T-helper 2 cell (primary cell): ENCODE data around the gene ZBED6.
"Not testable (repeated sequence)": the region's sequence is repeated elsewhere in the genome, so short reads cannot be mapped to it uniquely, and the experiment has no call there.

ENCODE experiments used
- DNase-seq, 5 experiments: peaks; one replicate each; pipeline versions ENCODE4 v3.0.0 to v3.0.0-alpha.2; 2012 to 2022

ZBED6 gene

DNA sequence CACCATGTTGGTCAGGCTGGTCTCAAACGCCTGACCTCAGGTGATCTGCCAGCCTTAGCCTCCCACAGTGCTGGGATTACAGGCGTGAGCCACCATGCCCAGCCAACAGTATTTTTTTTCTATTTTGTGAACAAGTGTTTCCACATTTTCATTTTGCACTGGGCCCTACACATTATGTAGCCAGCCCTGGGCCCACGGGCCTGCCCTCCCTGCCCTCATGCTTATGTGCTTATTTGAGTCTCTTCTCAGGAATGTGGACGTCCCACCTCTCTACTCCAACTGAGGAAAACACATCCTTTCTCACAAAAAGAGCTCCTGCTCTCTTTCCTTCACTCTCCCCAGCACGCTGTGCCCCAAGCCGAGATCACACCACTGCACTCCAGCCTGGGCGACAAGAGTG lies 13.5 kb upstream of the ZBED6 start:
- no peak for DNase-seq

DNA sequence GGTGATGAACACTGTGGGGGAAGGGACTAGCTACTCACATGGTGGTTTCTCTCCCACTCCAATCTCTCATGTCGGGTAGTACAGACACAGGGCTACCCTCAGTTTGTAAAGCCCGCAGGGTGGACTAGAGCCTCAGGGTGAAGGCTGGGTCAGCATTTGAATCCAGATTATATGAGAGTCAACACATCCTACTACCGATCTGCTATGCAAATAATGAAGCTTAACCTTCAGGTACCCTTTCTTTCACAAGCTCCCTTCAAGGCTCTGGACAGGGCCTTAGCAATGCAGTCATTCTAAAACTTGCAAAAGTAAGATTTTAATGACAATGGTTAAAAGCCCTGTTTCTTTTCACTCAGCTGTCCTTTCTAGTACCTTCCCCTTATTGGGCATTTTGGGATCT lies 5.5 kb upstream of the ZBED6 start:
- DNase-seq, result no peak

DNA sequence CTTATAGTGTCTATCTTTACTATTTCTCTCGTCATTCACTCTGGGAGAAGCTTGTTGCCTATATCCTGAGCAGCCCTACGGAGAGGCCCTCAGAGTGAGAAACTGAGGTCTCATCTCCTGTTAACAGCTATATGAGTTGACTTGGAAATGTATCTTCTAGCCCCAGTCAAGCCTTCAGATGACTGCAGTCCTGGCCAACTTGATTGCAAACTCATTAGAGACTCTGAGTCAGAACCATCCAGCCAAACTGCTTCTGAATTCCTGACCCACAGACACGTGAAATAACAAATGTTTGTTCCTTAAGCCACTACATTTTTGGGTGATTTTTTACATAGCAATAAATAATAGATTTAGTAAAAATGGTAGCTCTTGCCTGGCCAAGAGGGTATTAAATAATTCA lies 3.9 kb upstream of the ZBED6 start:
- DNase-seq, result no peak

DNA sequence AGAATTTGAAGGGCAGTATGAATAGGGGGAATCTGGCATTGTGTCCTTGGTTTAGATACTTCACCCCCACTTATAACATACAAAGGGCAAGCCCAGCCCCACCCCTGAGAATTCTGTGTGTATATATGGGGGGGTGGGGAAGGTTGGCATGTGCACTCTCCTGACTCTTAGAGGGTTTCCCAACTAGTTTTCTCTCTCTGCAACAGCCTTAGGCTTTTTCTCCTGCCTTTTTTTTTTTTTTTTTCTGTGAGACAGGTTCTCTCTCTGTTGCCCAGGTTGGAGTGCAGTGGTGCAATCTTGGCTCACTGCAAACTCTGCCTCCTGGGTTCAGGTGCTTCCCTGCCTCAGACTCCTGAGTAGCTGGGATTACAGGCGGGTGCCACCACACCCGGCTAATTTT lies 2.9 kb upstream of the ZBED6 start:
- DNase-seq, result no peak

DNA sequence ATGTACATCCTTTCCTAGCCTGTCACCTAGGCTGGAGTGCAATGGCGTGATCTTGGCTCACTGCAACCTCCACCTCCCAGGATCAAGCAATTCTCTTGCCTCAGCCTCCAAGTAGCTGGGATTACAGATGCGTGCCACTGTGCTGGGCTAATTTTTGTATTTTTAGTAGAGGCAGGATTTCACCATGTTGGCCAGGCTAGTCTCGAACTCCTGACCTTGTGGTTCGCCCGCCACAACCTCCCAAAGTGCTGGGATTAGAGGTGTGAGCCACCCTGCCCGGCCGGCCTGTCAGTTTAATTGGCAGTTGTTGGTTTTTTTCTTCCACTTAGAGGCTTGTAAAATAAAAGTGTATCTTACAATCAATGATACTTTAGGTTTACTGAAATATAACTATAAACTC lies 1.9 kb upstream of the ZBED6 start:
- DNase-seq, result not testable (repeated sequence)

DNA sequence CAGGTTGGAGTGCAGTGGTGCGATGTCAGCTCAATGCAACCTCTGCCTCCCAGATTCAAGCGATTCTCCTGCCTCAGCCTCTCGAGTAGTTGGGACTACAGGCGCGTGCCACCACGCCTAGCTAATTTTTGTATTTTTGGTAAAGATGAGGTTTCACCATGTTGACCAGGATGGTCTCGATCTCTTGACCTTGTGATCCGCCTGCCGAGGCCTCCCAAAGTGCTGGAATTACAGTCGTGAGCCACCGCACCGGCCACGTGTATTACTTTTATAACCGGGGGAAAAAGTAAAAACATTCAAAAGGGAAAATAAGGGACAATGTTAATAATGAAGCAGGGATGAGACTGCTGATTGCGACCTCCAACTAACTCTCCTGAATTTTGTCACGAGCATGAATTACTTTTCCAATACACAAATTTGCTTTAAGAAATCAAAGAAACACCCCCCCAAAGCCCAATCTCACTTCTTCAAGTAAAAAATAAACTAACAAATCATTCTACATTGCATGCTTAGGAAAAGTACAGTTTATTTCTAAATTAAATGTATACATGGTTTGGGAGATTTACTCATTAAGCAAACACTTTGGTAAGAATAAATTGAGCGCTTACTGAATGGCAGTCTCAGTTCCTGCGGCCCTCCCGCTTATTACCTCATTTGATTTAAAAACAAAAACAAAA lies 521 bp upstream of the ZBED6 start:
- no peak for DNase-seq

DNA sequence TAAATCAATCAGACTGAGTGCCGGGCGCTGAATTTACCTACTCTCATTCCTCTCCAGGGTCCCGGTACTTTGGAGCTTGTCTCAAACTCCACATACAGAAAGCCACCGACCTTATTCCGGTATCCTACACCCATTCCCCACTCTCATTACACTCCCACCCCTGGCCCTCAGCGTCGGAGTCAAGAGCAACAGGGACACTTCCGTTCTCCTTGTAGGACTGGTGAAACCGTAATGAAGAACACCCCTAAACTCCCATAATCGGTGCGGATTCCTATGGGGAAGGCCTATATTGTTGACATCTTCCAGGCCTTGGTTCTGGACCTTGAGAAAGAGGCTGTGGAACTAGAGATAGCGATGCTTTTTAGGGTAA lies 798 bp downstream of the ZBED6 start:
- peak in 2 of 5 experiments; percentile 13 to 46 for DNase-seq

DNA sequence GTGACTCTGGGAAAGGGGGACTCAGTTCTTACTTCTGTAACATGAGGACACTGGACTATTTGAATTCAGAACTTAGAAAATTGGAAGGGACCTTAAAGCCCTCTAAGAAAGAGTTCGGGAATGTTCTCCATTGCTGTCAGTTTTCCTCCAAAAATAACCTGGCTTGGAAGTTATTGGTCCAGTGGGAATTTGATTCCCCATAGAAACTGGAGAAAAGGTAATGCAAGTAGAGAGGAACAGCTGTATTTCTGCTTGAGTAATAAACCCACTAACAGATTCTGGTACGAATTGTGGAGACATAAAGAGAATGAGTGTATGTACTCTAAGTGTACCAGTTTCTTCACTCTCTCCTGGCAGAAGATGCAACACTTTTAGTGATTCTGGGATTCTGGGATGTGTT lies 1.8 kb downstream of the ZBED6 start:
- no peak for DNase-seq

DNA sequence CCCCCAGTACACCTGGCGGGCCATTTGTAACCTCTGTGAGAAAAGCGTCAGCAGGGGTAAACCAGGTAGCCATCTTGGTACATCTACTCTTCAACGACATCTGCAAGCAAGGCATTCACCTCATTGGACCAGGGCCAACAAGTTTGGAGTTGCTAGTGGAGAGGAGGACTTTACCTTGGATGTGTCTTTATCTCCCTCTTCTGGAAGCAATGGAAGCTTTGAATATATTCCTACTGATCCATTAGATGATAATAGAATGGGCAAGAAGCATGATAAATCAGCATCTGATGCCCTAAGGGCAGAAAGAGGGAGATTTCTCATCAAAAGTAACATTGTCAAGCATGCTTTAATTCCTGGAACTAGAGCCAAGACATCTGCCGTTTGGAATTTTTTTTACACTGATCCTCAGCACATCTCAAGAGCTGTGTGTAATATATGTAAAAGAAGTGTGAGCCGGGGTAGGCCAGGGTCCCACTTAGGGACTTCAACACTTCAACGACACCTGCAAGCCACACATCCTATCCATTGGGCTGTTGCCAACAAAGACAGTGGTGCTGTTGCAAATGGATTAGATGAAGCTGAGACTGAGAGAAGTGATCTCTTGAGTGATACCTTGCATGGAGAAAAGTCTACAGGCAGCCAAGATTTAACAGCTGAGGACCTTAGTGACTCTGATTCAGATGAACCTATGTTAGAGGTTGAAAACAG lies 2.7 kb downstream of the ZBED6 start:
- DNase-seq, result no peak

DNA sequence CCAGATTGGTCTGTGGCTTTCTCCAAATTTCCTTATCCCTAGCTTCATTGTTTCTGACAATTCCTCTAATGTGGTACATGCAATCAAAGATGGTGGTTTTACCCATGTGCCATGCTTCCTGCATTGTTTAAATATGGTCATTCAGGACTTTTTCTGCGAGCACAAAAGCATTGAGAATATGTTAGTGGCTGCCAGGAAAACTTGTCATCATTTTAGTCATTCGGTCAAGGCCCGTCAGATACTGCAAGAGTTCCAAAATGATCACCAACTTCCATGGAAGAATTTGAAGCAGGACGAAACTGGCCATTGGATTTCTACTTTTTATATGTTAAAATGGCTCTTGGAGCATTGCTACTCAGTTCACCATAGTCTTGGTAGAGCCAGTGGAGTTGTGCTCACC lies 3.7 kb downstream of the ZBED6 start:
- no peak for DNase-seq

DNA sequence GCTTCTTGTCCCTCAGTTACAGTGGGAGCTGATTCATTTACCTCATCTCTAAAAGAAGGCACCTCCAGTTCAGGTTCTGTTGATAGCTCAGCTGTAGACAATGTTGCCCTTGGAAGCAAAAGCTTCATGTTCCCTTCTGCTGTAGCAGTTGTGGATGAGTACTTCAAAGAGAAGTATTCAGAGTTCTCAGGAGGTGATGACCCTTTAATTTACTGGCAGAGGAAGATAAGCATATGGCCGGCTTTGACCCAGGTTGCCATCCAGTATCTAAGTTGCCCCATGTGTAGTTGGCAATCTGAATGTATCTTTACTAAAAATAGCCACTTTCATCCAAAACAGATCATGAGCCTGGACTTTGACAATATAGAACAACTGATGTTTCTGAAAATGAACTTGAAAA lies 4.5 kb downstream of the ZBED6 start:
- no peak for DNase-seq

DNA sequence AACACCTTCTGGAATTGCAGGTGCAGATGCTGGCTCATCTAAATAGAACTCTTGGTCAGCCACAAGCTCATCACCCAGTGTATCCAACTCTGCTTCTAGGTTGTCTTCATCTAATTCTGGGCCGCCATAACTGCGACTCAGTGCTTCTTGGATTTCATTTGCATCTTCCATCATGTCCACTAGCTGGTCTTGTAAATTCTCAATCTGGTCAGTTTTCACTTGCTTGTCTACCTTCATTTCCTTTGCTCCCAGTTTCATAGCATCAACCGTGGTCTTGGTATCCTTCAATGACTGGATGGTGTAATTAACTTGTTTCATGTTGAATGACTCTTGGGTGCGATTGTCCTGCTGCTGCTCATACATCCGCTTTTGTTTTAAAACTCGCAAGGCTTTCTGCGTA lies 10.3 kb downstream of the ZBED6 start:
- no peak for DNase-seq

DNA sequence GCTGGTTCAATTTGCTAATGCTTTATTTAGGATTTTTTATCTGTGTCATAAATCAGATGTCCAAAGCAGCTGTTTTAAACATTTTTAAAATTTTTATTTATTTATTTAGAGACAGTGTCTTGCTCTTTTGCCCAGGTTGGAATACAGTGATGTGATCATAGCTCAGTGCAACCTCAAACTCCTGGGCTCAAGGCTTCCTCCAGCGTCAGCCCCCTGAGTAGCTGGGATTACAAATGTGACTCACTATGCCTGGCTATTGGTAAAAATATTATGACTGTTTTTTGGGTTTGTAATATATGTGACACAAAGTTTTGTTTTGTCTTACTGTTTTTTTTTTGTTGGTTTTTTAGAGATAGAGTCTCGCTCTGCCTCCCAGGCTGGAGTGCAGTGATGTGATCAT lies 11.8 kb downstream of the ZBED6 start:
- no peak for DNase-seq

DNA sequence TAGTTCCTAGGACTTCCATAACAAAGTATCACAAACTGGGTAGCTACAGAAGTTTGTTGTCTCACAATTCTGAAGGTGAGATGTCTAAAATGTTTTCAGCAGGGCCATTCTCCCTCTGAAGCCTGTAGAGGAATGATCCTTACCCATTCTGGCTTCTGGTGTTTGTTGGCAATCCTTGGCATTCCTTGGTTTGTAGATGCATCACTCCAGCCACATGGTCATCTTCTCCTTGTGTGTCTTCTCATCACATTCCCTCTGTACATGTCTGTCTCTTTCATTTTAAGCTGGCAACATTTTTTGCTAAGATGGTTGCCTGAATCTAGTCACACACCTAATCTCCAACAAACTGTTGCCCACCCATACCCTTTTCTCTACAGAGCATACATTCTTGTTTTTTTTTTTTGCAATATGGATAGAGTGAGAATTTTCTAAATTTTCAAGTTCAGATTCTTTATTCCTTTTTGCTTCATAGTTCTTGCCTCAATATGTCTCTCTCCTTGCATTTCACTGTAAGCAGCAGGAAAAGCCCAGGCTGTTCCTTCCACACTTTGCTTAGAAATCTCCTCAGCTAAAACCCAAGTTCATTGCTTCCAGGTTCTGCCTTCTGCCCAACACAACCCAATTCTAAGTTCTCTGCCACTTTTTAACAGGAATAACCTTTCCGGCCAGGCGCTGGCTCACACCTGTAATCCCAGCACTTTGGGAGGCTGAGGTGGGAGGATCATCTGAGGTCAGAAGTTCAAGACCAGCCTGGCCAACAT lies 18.3 kb downstream of the ZBED6 start:
- no peak for DNase-seq

DNA sequence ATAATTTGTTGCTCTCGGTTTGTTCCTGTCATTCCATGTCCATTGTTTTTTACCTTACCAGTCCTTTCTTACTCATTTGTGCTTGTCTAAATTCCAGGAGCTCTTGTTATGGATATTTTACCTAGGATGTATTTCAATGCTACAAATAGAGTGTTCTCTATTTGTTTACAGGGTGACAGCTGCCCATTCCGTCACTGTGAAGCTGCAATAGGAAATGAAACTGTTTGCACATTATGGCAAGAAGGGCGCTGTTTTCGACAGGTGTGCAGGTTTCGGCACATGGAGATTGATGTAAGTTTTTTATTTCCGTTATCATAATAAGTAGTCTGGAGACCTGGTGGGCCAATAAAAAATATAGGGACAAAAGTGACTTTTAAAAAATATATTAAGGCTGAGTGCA lies 23.0 kb downstream of the ZBED6 start:
- DNase-seq, result no peak

DNA sequence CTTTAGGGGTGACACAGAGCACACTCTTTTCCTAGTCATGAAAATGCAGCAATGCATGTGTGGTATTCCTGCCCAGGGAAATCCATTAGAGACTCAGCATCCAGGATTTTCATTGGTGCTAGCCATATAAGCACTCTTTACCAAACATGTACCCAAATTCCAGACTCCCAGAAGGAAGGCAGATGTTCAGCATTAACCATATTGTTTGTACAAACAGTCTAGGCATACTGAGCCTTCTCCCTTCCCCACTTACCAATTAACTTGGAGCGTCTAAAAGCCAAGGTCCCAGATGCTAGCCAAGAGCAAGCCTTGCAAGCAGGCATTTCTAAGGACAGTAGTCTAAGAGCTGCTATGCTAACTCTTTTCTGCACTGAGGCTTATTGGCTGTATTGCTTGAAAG lies 27.9 kb downstream of the ZBED6 start:
- DNase-seq, result no peak

DNA sequence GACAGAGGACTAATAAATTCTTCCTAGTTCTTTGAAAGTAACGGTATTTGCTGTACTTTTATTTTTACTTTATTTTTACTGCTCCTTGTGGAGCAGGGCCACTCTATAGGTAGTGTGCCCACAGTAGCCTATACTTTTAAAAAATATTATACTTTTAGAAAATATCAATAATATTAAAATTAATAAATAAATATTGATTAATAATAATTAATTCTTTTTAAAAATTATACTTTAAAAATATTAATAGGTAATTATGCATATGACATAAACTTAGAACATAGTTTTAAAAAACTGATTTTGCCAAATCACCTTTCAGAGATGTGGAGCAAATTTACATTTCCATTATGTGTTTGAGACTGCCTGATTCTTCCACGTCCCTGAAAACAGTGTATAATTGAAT lies 30.8 kb downstream of the ZBED6 start:
- no peak for DNase-seq

DNA sequence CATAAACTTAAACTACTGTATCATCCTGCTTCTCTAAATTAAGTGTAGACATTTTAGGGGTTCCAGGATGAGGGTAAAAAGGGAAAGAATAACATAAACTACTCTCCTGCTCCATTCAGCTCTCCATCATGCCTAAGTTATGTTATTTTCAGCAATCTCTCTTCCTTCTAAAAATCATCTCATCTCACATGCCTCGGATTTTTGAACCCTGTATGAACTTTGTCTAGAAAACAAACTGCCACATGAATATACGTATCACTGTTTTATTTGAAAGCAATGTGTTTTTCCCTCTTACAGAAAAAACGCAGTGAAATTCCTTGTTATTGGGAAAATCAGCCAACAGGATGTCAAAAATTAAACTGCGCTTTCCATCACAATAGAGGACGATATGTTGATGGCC lies 32.6 kb downstream of the ZBED6 start:
- no peak for DNase-seq

DNA sequence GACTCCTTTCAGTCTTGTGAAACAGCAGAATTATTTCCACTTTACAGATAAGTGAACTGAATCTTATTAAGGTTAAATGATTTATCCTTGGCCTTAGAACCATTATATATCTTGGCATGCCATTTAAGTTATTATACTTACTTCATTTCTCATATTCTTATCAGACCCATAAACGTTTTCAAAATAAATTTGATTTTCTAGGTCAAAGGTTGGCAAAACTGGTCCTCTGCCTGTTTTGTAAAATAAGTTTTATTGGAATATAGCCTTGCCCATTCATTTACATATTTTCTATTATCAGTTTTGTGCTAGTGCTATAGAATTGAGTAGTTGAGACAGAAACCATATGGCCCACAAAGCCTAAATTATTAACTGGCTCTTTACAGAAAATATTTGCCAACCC lies 33.1 kb downstream of the ZBED6 start:
- DNase-seq, result no peak

DNA sequence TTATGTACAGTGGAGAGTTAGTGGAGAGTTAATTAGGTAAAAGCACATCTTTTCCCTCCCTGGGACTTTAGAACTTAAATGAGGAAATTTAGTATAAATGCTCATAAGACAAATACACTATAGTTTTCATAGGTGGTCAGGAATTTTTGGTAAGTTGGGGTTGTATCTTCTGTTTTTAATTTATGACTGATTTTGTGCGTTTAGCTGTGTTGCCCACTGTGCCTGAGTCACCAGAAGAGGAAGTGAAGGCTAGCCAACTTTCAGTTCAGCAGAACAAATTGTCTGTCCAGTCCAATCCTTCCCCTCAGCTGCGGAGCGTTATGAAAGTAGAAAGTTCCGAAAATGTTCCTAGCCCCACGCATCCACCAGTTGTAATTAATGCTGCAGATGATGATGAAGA lies 33.8 kb downstream of the ZBED6 start:
- DNase-seq, result not testable (repeated sequence)

DNA sequence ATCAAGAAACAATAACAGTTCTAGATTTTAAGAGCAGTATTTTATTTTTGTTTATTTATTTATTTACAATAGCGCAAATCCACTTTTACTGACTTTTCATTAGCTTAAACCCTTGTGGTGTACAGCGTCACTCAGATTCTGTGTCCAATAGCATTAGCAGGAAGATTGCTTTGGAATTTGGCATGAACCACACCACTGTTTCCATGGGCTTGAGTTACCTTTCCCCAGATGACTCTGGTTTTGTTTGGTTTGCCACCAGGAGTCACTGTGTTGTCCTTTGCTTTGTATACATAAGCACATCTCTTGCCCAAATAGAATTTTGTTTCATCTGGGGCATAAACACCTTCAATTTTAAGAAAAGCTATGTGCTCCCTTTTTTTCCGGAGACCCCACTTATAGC lies 40.1 kb downstream of the ZBED6 start:
- DNase-seq, result no peak

DNA sequence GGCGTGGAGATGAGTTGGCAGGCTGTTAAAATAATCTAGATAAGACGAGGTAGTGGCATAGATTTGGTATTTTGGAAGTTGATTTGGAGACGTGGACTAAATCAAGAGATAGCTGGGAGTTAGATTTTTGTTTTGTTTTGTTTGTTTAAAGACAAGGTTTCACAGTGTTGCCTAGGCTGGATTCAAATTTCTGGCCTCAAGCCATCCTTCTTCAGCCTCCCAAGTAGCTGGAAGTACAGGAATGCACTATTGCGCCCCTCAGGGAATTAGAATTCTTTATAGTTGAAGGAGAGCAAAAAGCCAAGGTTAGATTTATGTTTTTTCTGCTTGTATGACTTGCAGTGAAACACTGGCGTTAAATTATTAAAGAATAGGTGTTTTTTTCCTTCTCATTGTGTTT lies 43.7 kb downstream of the ZBED6 start:
- DNase-seq, result no peak

DNA sequence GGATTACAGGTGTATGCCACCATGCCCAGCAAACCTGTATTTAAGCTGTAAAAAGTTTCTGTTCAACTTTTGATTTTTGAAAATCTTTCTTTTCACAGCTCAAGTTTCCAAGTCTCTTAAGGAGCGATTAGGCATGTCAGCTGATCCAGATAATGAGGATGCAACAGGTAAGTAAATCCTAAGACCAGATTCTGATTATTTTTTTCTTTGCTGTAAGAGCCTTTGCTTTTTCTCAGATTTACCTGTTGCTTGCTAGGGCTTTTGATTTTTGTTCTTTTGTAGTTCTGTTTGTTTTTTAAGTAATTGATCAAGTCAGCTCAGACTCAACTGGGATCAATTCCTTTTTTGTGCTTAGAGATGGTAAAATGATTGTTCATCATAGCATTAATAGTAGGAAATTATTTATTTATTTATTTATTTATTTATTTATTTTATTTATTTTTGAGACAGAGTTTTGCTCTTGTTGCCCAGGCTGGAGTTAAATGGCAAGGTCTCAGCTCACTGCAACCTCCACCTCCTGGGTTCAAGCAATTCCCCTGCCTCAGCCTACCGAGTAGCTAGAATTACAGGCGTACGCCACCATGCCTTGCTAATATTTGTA lies 44.9 kb downstream of the ZBED6 start:
- no peak for DNase-seq

DNA sequence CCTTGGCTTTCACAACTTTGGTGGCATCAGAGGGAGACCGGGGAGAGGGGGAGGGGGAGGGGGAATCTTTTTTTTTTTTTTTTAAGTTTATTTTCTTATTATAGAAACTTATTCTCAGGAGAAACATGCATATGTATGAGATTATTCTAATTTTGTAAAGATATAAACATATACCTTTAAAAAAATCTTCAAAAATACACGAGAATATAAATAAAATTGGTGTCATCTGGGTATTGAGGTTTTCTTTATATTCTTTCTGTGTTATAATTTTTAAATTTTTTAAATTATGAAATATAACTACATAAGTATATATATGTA lies 47.1 kb downstream of the ZBED6 start:
- no peak for DNase-seq
